Neural crest cell (in vitro differentiated cells): ENCODE data around the gene MAP4K3. TPM values are rescaled to one million over a fixed set of nuclear protein-coding genes. Genes with fewer than 3 reads are reported as not detected.
A peak's percentile ranks its signal among the peaks of the same experiment; 100 is the strongest.

Experiments used
- DNase-seq: peaks from one replicate; pipeline ENCODE4 v3.0.0; 2021; ENCODE audit warnings: low read depth, mixed read lengths, low spot score
- H3K27ac Mint-ChIP-seq: one replicate; pipeline ENCODE4 v1.8.0; 2021; ENCODE audit warnings: mild to moderate bottlenecking, mixed read lengths; ENCODE audit not compliant: unreplicated experiment
- H3K27me3 Mint-ChIP-seq: 2 replicates; pipeline ENCODE4 v1.8.0; 2021; ENCODE audit warnings: low read depth, mild to moderate bottlenecking, mixed read lengths
- H3K36me3 Mint-ChIP-seq: 2 replicates; pipeline ENCODE4 v1.8.0; 2021; ENCODE audit warnings: low read depth, mild to moderate bottlenecking, mixed read lengths
- H3K4me1 Mint-ChIP-seq: 2 replicates; pipeline ENCODE4 v1.8.0; 2021; ENCODE audit warnings: mixed read lengths
- H3K4me3 Mint-ChIP-seq: one replicate; pipeline ENCODE4 v1.8.0; 2021; ENCODE audit warnings: mild to moderate bottlenecking, mixed read lengths
- H3K9me3 Mint-ChIP-seq: 2 replicates; pipeline ENCODE4 v1.8.0; 2021; ENCODE audit warnings: mixed read lengths
- total RNA-seq: library from RNA; stranded (reverse); gene quantifications from 2 replicates; pipeline ENCODE4 v1.2.1, GENCODE V29; 2021
- TF ChIP-seq, protein P1 (sequence below): fragments of 200-600 bp; sonication (generic); conservative IDR thresholded peaks from 2 replicates; pipeline ENCODE4 v1.5.0; 2021; ENCODE audit warnings: antibody characterized with exemption, mild to moderate bottlenecking

MAP4K3 gene
- total RNA-seq, 1 donor from 2014 or later = 37.1 TPM

GRCh38 chr2:39416140-39416539 lies 20.9 kb downstream of the MAP4K3 start:
- Mint-ChIP-seq H3K36me3 (no peaks in the 10 kb centered on the region), H3K27me3 (no peaks in the 10 kb centered on the region), H3K4me3 (no peak overlapping the region), H3K4me1 (peaks cover 16% of the 10 kb centered on the region), H3K27ac (no peak overlapping the region), H3K9me3 (no peaks in the 10 kb centered on the region)
- no peak for DNase-seq
- TF ChIP-seq, protein P1, sequence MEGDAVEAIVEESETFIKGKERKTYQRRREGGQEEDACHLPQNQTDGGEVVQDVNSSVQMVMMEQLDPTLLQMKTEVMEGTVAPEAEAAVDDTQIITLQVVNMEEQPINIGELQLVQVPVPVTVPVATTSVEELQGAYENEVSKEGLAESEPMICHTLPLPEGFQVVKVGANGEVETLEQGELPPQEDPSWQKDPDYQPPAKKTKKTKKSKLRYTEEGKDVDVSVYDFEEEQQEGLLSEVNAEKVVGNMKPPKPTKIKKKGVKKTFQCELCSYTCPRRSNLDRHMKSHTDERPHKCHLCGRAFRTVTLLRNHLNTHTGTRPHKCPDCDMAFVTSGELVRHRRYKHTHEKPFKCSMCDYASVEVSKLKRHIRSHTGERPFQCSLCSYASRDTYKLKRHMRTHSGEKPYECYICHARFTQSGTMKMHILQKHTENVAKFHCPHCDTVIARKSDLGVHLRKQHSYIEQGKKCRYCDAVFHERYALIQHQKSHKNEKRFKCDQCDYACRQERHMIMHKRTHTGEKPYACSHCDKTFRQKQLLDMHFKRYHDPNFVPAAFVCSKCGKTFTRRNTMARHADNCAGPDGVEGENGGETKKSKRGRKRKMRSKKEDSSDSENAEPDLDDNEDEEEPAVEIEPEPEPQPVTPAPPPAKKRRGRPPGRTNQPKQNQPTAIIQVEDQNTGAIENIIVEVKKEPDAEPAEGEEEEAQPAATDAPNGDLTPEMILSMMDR = no peak

- no peaks in the 10 kb centered on the region for H3K9me3 Mint-ChIP-seq
- DNase-seq = no peak
- TF ChIP-seq, protein P1 = no peak
- H3K36me3 Mint-ChIP-seq = no peaks in the 10 kb centered on the region
- H3K4me3 Mint-ChIP-seq = no peak overlapping the region
- no peak overlapping the region for H3K27ac Mint-ChIP-seq
- H3K4me1 Mint-ChIP-seq = peaks cover 32% of the 10 kb centered on the region
- no peaks in the 10 kb centered on the region for H3K27me3 Mint-ChIP-seq
Observed at GRCh38 chr2:39413063-39413737, 23.9 kb downstream of the MAP4K3 start.

- Mint-ChIP-seq H3K36me3 (no peaks in the 10 kb centered on the region), H3K9me3 (no peaks in the 10 kb centered on the region), H3K27me3 (no peaks in the 10 kb centered on the region), H3K27ac (no peak overlapping the region), H3K4me3 (no peak overlapping the region), H3K4me1 (peaks cover 47% of the 10 kb centered on the region)
- TF ChIP-seq, protein P1 = no peak
- DNase-seq = no peak
Observed at GRCh38 chr2:39411181-39411944, 25.7 kb downstream of the MAP4K3 start.

DNA sequence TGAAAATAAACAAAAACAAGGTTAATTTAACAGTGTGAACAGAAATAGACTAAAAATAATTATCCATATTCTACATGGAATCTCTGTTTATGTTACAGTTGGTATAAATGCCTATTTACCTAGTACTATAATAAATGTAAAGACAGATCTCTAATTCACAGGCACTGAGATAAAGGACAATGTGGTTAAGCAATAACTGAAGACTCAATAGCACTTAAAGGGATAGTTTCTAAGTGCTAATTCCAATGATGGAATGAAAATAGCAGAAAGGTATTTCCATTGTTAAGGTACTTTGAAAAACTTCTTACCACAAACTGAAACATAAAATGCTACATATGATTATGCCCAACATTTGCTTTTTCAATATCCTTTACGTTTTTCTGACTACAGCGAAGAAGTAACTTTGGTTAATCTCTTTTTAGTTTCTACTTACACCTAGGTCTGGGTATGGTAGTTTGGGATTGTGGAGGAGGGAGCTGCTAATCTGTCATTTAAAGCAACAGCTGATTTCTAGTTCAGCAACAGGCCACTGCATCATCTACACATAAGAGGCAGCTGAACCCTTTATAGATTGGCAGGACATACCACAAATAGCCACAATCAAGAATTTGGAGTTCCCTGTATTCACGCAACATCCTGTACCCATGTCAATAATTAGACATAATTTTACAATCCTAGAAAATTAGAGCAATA lies 27.2 kb downstream of the MAP4K3 start:
- Mint-ChIP-seq H3K4me1 (peaks cover 58% of the 10 kb centered on the region), H3K36me3 (no peaks in the 10 kb centered on the region), H3K27ac (no peak overlapping the region), H3K9me3 (no peaks in the 10 kb centered on the region), H3K4me3 (no peak overlapping the region), H3K27me3 (no peaks in the 10 kb centered on the region)
- TF ChIP-seq, protein P1 = no peak
- no peak for DNase-seq

DNA sequence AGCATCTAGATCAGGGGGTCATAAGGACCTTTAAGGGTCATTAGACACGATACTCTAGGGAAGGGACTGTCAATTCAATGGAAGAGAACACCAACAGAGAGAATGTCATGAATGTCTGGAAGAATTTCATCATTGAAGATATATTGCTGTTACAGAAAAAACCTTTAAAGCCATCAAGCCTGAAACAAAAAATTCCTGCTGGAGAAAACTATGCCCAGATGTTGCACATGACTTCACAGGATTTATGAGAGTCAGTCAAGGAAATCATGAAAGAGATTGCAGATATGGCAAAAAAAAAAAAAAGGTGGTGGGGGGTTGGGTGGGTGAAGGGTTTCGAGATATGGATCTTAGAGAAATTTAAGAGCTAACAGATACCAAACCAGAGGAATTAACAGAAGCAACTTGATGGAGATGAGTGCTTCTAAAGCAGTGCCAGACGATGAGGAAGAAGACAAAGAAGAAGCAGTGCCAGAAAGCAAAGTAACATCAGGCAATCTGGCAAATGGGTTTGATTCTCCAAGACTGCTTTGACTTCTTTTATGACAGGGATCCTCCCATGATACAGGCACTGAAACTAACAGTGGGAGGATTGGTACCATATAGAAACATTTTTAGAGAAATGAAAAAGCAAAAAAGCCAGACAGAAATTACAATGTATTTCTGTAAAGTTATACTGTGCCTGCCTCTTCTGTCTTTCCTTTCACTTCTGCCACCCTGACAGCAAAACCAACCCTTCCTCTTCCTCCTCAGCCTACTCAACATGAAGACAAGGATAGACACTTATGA lies 28.5 kb downstream of the MAP4K3 start:
- DNase-seq = no peak
- Mint-ChIP-seq H3K36me3 (no peaks in the 10 kb centered on the region), H3K9me3 (no peaks in the 10 kb centered on the region), H3K4me3 (no peak overlapping the region), H3K27me3 (no peaks in the 10 kb centered on the region), H3K27ac (peak overlapping the region; percentile 7), H3K4me1 (peaks cover 58% of the 10 kb centered on the region)
- TF ChIP-seq, protein P1 = no peak
